Measurements from ENCODE around the gene PIK3AP1. TPM values are rescaled to one million over a fixed set of nuclear protein-coding genes. Genes with fewer than 3 reads are reported as not detected.

PIK3AP1 gene
- total and polyA plus RNA-seq, 2 of the 13 experiments (the other 11 are each of a cell fraction or from before 2014, with no cell fraction given): 3.6 to 13.8 TPM

- TF ChIP-seq ARID5B (CRISPR knock-in tag; IDR thresholded peaks at IDR 0.05) (peak; percentile 47), HDAC2 (CRISPR knock-in tag; IDR thresholded peaks at IDR 0.05) (peak; percentile 80), ADNP (CRISPR knock-in tag; IDR thresholded peaks at IDR 0.05) (no peak), CEBPB (IDR thresholded peaks at IDR 0.05; ENCODE audit: borderline replicate concordance, low read depth, low read length) (peak; percentile 90), SOX6 (IDR thresholded peaks at IDR 0.05) (no peak), SOX6 (CRISPR knock-in tag; IDR thresholded peaks at IDR 0.05) (peak; percentile 55), THRA (CRISPR knock-in tag; IDR thresholded peaks at IDR 0.05; ENCODE audit: borderline replicate concordance) (peak; percentile 61; the same call in 1 of the 2 replicates), HDAC1 (CRISPR knock-in tag; IDR thresholded peaks at IDR 0.05) (peak; percentile 40; the same call in 1 of the 2 replicates), LCORL (IDR thresholded peaks at IDR 0.05) (peak; percentile 86), LCORL (CRISPR knock-in tag; IDR thresholded peaks at IDR 0.05) (peak; percentile 86), BORCS8-MEF2B (CRISPR knock-in tag; IDR thresholded peaks at IDR 0.05) (peak; percentile 52; the same call in 1 of the 2 replicates), PHF21A (CRISPR knock-in tag; IDR thresholded peaks at IDR 0.05) (peak; percentile 26; the same call in 1 of the 2 replicates), PPARG (CRISPR knock-in tag; conservative IDR thresholded peaks at IDR 0.05) (peak; percentile 35; the same call in 1 of the 2 replicates), CCAR2 (optimal IDR thresholded peaks at IDR 0.05; ENCODE audit: low read depth, low read length) (no peak), PRDM15 (CRISPR knock-in tag; IDR thresholded peaks at IDR 0.05) (no peak), ZNF720 (CRISPR knock-in tag; IDR thresholded peaks at IDR 0.05) (no peak), EED (CRISPR knock-in tag; IDR thresholded peaks at IDR 0.05) (no peak)
These were observed 82.6 kb downstream of the PIK3AP1 start (continued) for GRCh38 chr10:96637709-96638108.
